K562 (cell line): ENCODE measurements around the gene ZFP57. TPM values are rescaled to one million over a fixed set of nuclear protein-coding genes. Genes with fewer than 3 reads are reported as not detected.

Experiments used
- ATAC-seq: fragments of 200-7000 bp; cut with Tn5 transposase; 3 replicates; pipeline ENCODE4 v1.9.1; 2020; ENCODE audit warnings: moderate library complexity
- BruUV-seq: library from RNA; stranded (reverse); fragments of 400-500 nt; replicated peaks from 2 replicates; lab custom pipeline; 2021; lab: Mats Ljungman, UMichigan
- CTCF ChIA-PET: fragments of 300-600 bp; formaldehyde crosslinking; extraction: SDS; loops from one replicate; lab custom pipeline; 2021; ENCODE audit warnings: low intra/inter-chr PET ratio; lab: Yijun Ruan, JAX
- POLR2A ChIA-PET: fragments of 300-600, 350-650 bp; sonication (Branson Sonifier 250); formaldehyde crosslinking; extraction: SDS; loops from one replicate; lab custom pipeline; 2021; ENCODE audit warnings: antibody characterized with exemption, inconsistent platforms; lab: Yijun Ruan, JAX
- DNase-seq, 4 experiments: peaks; one replicate each; pipeline versions ENCODE4 v3.0.0 to v3.0.0-alpha.2; 2011 to 2018; ENCODE audit warnings: low spot score in 3 of 4, mixed read lengths in 3 of 4; ENCODE audit errors: extremely low read depth in 1 of 4
- FAIRE-seq: peaks from 2 replicates; lab custom pipeline; 2011; peaks lifted over from hg19 to GRCh38; lab: Jason Lieb, UNC
- H2AFZ ChIP-seq: 2 replicates; pipeline ENCODE4 v1.6.0; 2011; ENCODE audit warnings: low read depth, low read length, control low read depth, inconsistent platforms
- H3K27ac ChIP-seq: fragments of 200-600 bp; 3 replicates; pipeline ENCODE4 v1.8.0; 2011; ENCODE audit warnings: low read depth, mild to moderate bottlenecking, control low read depth, inconsistent platforms, low read length, moderate library complexity, mixed read lengths; ENCODE audit errors: extremely low read depth
- H3K27me3 ChIP-seq, 2 experiments: fragments of 300-600 bp in 1 of 2; 2 replicates in 1 of 2; 3 replicates in 1 of 2; pipeline versions ENCODE4 v1.6.0 to v1.8.0; 2011; ENCODE audit warnings: inconsistent platforms in 2 of 2, low read length in 2 of 2, mild to moderate bottlenecking in 1 of 2, mixed read lengths in 1 of 2, moderate library complexity in 1 of 2; ENCODE audit not compliant: control insufficient read depth in 2 of 2, insufficient read depth in 2 of 2
- H3K36me3 ChIP-seq: fragments of 300-600 bp; 3 replicates; pipeline ENCODE4 v1.8.0; 2011; ENCODE audit warnings: mild to moderate bottlenecking, low read length, inconsistent platforms; ENCODE audit not compliant: control insufficient read depth, insufficient read depth
- H3K4me1 ChIP-seq, 2 experiments: fragments of 200-600 bp in 1 of 2; replicated peaks in 1 of 2; 2 replicates in 1 of 2; 3 replicates in 1 of 2; pipeline versions ENCODE4 v1.5.1 to v1.8.0; 2011; ENCODE audit warnings: inconsistent platforms in 2 of 2, low read length in 2 of 2, mild to moderate bottlenecking in 1 of 2, mixed read lengths in 1 of 2, moderate library complexity in 1 of 2; ENCODE audit not compliant: control insufficient read depth in 2 of 2, insufficient read depth in 2 of 2
- H3K4me2 ChIP-seq: 2 replicates; pipeline ENCODE4 v1.6.1; 2011; ENCODE audit warnings: low read length, control low read depth, inconsistent platforms, mixed read lengths; ENCODE audit not compliant: insufficient read depth
- H3K4me3 ChIP-seq: fragments of 200-600 bp; sonication (generic), shearing (Covaris generic); 2 replicates; pipeline ENCODE4 v1.5.1; 2016; ENCODE audit warnings: control low read depth, inconsistent platforms
- H3K79me2 ChIP-seq: fragments of 200-600 bp; 3 replicates; pipeline ENCODE4 v1.8.0; 2011; ENCODE audit warnings: low read length, inconsistent platforms; ENCODE audit not compliant: control insufficient read depth, insufficient read depth
- H3K9ac ChIP-seq, 2 experiments: 2 replicates each; pipeline versions ENCODE4 v1.6.0 to v1.6.1; 2011; ENCODE audit warnings: low read depth in 2 of 2, low read length in 2 of 2, control low read depth in 1 of 2, inconsistent platforms in 1 of 2, mild to moderate bottlenecking in 1 of 2, mixed read lengths in 1 of 2; ENCODE audit not compliant: insufficient read depth in 1 of 2
- H3K9me1 ChIP-seq: one replicate; pipeline ENCODE4 v1.6.0; 2011; ENCODE audit warnings: inconsistent platforms, mild to moderate bottlenecking, low read length, moderate library complexity; ENCODE audit not compliant: control insufficient read depth, insufficient read depth
- H3K9me3 ChIP-seq: replicated peaks from 2 replicates; pipeline ENCODE4 v1.5.1; 2011; ENCODE audit warnings: low read depth, low read length, inconsistent platforms; ENCODE audit not compliant: control insufficient read depth, insufficient read depth
- H4K20me1 ChIP-seq: replicated peaks from 2 replicates; pipeline ENCODE4 v1.6.1; 2011; ENCODE audit warnings: low read length, inconsistent platforms, mixed read lengths; ENCODE audit not compliant: control insufficient read depth, insufficient read depth
- CHD1 ChIP-seq: fragments of 200-600 bp; sonication (generic); IDR thresholded peaks from one replicate; pipeline ENCODE4 v1.6.1; 2012; ENCODE audit warnings: mild to moderate bottlenecking, moderate library complexity, low read length, inconsistent platforms
- ZNF239 ChIP-seq: fragments of 250-450 bp; sonication (Bioruptor Pico); IDR thresholded peaks from 2 replicates; pipeline ENCODE4 v1.4.0; 2020; ENCODE audit warnings: mild to moderate bottlenecking
- ZNF707 ChIP-seq: fragments of 250-450 bp; sonication (Bioruptor Pico); conservative IDR thresholded peaks from 2 replicates; pipeline ENCODE4 v1.8.0; 2022; ENCODE audit warnings: inconsistent platforms, mild to moderate bottlenecking, moderate library complexity
- WGBS: fragments of 100-300 bp; shearing (Covaris generic); methylation state at CpG from one replicate; pipeline ENCODE4 v1.1.6; 2016; ENCODE audit warnings: low coverage, mixed read lengths; ENCODE audit not compliant: insufficient coverage; ENCODE audit errors: missing lambda C conversion rate; 5-methylcytosine and 5-hydroxymethylcytosine counted together
- in situ Hi-C: fragments of 300-500 bp; cut with MboI; formaldehyde crosslinking; loops from 4 replicates; pipeline ENCODE4 v1.15.0; 2018; ENCODE audit warnings: inconsistent platforms, mixed read lengths
- intact Hi-C: fragments of 100-400 bp; cut with micrococcal nuclease; formaldehyde crosslinking; loops from 2 replicates; pipeline ENCODE4 v1.14.2; 2022
- polyA plus RNA-seq, 8 experiments: library from polyadenylated mRNA; depleted of rRNA in 4 of 8; stranded (reverse) in 5 of 8; unstranded in 3 of 8; fragments of >200 nt; fragmentation: Nextera tagmentation in 2 of 8; fragmentation: Illumina TruSeq in 1 of 8; extraction: Ambion mirVana in 2 of 8; extraction: Trizol in 1 of 8; gene quantifications; 2 replicates each; pipeline versions ENCODE4 v1.2.1 to v1.2.3, GENCODE V29; 2011 to 2014; ENCODE audit warnings: inconsistent platforms in 1 of 8, missing spikeins in 1 of 8
- total RNA-seq, 7 experiments: library from RNA; depleted of rRNA in 6 of 7; stranded (reverse); fragments of >200 nt in 6 of 7; fragmentation: Illumina TruSeq in 2 of 7; extraction: Trizol in 2 of 7; gene quantifications; 2 replicates each; pipeline versions ENCODE4 v1.2.1 to v1.2.3, GENCODE V29; 2011 to 2021; ENCODE audit warnings: low replicate concordance in 1 of 7
- TF ChIP-seq, protein P1 (sequence below): fragments of 250-450 bp; sonication (Bioruptor Pico); IDR thresholded peaks from 2 replicates; pipeline ENCODE4 v1.8.0; 2022; ENCODE audit warnings: moderate library complexity, mild to moderate bottlenecking, inconsistent platforms
- TF ChIP-seq, protein P2 (sequence below): fragments of 450-650 bp; formaldehyde crosslinking; IDR thresholded peaks from 2 replicates; pipeline ENCODE4 v1.4.0; 2022; ENCODE audit warnings: missing genetic modification characterization

ZFP57 gene
- total and polyA plus RNA-seq, 9 of the 15 experiments (the other 6 are each of a cell fraction or from before 2014, with no cell fraction given), result 0.04 to 0.28 (median 0.13) TPM

DNA sequence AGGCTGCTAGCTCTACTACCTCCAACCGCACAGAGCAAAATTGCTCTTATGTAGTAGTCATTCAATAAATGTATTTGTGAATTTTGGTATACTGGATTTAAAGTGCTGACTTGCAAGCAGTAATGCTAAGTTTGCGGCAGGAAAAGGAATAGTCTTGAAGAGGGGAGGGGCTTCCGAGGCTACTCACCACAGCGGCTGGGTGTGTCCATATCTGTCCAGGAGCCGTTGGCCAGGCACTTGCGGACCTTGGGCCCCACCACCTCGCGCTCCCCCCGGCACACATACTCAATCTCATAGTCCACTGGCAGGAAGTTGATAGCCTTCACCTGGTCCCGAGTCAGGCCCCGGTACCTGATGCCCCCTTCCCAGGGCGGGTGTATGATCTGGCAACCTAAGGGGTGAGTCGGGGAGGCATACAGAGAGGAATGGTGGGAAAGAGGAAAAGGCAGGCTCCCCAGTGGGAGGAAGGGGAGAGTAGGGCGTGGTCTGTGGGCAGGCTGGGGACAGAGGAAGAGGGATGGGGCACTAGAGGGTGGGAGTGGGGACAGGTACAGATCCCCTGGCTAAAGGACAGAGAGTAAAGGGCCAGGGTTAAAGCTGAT lies 49.6 kb downstream of the ZFP57 start (continued):
- TF ChIP-seq, protein P1, sequence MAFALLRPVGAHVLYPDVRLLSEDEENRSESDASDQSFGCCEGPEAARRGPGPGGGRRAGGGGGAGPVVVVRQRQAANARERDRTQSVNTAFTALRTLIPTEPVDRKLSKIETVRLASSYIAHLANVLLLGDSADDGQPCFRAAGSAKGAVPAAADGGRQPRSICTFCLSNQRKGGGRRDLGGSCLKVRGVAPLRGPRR (CRISPR knock-in tag), result no peak
- TF ChIP-seq, protein P2, sequence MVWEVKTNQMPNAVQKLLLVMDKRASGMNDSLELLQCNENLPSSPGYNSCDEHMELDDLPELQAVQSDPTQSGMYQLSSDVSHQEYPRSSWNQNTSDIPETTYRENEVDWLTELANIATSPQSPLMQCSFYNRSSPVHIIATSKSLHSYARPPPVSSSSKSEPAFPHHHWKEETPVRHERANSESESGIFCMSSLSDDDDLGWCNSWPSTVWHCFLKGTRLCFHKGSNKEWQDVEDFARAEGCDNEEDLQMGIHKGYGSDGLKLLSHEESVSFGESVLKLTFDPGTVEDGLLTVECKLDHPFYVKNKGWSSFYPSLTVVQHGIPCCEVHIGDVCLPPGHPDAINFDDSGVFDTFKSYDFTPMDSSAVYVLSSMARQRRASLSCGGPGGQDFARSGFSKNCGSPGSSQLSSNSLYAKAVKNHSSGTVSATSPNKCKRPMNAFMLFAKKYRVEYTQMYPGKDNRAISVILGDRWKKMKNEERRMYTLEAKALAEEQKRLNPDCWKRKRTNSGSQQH, result peak; percentile 81; the same call in 1 of the 2 replicates
- no peak for TF ChIP-seq ZNF239 (CRISPR knock-in tag)

- Histone ChIP-seq H2AFZ (no peak overlapping the region), H3K9ac (peak overlapping the region; percentile 54 to 72), H3K4me2 (peak overlapping the region; percentile 95), H3K9me3 (no peaks in the 10 kb centered on the region), H3K27ac (peak overlapping the region; percentile 77; the same call in 1 of the 3 replicates), H3K79me2 (peaks cover 67% of the 10 kb centered on the region), H3K4me1 (peaks cover 52 to 59% of the 10 kb centered on the region in 2 experiments), H3K4me3 (peak overlapping the region; percentile 84; the same call in 1 of the 2 replicates), H4K20me1 (no peaks in the 10 kb centered on the region), H3K27me3 (no peaks in the 10 kb centered on the region), H3K9me1 (no peaks in the 10 kb centered on the region), H3K36me3 (0 out of 3 replicates have a peak, but pooled peaks cover 9% of the 10 kb centered on the region)
- in situ Hi-C loops (no loop called here), intact Hi-C loops (loop anchor here (5.0 kb wide), 1 partner anchor 688 kb away; no protein-coding TSS in a partner anchor)
- FAIRE-seq (no peak), DNase-seq (no peak), ATAC-seq (no peak)
- peak; percentile 24 for TF ChIP-seq CHD1
- no peak for TF ChIP-seq ZNF707
- no TSS peak for BruUV-seq
- CTCF ChIA-PET, result interaction anchor here (0.6 to 1.6 kb wide), 2 partner anchors 204 to 861 kb away, joined by 5 to 6 read pairs; no protein-coding TSS in a partner anchor
- WGBS, result 46% methylated on average over 9 of the region's 9 CpGs
- POLR2A ChIA-PET, result interaction anchor here (0.8 to 3.6 kb wide), 4 partner anchors 11 to 1994 kb away, joined by 3 to 15 read pairs (median 3); no protein-coding TSS in a partner anchor
Measured at GRCh38 chr6:29630315-29630714, 50.6 kb downstream of the ZFP57 start.
